ENCODE results near the gene DYNLT4. TPM values are rescaled to one million over a fixed set of nuclear protein-coding genes. Genes with fewer than 3 reads are reported as not detected.

DYNLT4 gene
- total and polyA plus RNA-seq, 12 donors, result 0.94 to 10.3 (median 2.8) TPM; not detected in 2

DNA sequence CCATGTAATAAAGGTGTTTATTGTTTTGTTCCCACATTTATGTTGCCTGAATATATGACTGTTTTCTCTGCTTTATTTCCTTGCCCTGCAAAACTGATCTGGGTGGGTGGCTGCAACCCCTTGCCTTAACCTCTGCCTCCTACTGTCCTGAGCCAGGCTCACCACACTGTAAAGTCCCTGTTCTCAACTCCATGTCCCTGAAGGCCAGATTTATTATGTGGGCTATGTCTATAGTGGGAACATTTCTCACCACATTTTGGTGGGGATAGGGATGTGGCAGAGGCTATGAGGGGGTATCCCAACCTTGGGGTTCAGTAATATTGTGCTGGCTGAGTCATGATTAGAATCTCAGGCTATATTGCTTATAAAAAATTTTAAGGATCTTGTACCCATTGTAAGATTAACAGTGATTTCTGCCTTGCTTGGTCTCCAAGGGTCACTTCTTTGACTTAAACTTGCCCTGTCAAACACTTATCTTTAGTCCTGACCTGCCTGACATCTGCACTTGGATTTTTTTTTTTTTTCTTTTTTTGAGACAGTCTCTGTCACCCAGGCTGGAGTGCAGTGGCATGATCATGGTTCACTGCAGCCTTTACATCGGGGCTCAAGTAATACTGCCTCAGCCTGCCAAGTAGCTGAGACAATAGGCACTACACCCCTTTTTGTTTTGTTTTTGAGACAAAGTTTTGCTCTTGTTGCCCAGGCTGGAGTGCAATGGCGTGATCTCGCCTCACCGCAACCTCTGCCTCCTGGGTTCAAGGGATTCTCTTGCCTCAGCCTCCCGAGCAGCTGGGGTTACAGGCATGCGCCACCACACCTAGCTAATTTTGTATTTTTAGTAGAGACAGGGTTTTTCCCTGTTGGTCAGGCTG is 28.2 kb downstream of the DYNLT4 start:
- Histone ChIP-seq H3K27ac (no peak overlapping the region), H3K4me1 (replicated peaks in 1 of 2) (peaks cover 26 to 37% of the 10 kb centered on the region in 2 donors), H3K4me3 (no peak overlapping the region), H3K27me3 (no peaks in the 10 kb centered on the region), H3K9me3 (replicated peaks in 1 of 3) (no peaks in the 10 kb centered on the region), H3K36me3 (replicated peaks in 1 of 2) (peaks cover 0 to 48% of the 10 kb centered on the region in 2 donors)
- 84 to 95% (median 92%) methylated on average over 6 of the region's 6 CpGs for WGBS, 4 donors
- intact Hi-C loops (cut with DNase I), result loop anchor here in 1 of 2 donors (5.0 kb wide), 1 partner anchor 37 kb away; no protein-coding TSS in a partner anchor
- DNase-seq, result no peak
- TF ChIP-seq, protein P1, sequence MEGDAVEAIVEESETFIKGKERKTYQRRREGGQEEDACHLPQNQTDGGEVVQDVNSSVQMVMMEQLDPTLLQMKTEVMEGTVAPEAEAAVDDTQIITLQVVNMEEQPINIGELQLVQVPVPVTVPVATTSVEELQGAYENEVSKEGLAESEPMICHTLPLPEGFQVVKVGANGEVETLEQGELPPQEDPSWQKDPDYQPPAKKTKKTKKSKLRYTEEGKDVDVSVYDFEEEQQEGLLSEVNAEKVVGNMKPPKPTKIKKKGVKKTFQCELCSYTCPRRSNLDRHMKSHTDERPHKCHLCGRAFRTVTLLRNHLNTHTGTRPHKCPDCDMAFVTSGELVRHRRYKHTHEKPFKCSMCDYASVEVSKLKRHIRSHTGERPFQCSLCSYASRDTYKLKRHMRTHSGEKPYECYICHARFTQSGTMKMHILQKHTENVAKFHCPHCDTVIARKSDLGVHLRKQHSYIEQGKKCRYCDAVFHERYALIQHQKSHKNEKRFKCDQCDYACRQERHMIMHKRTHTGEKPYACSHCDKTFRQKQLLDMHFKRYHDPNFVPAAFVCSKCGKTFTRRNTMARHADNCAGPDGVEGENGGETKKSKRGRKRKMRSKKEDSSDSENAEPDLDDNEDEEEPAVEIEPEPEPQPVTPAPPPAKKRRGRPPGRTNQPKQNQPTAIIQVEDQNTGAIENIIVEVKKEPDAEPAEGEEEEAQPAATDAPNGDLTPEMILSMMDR (IDR thresholded peaks at IDR 0.05), result no peak
- TF ChIP-seq POLR2A (IDR thresholded peaks at IDR 0.05), result no peak

- TF ChIP-seq, protein P1 (IDR thresholded peaks at IDR 0.05), result no peak
- TF ChIP-seq POLR2A (IDR thresholded peaks at IDR 0.05), result no peak
- peak overlapping the region in 1 of 4 donors; percentile 84 for H3K4me3 ChIP-seq
- 42 to 49% (median 45%) methylated on average over 13 of the region's 13 CpGs for WGBS, 4 donors
- peaks cover 0 to 48% of the 10 kb centered on the region in 2 donors for H3K36me3 ChIP-seq (replicated peaks in 1 of 2)
- H3K27ac ChIP-seq, result peak overlapping the region in 3 of 5 donors; percentile 14 to 97 (median 94)
- no peak for DNase-seq
- peaks cover 21 to 33% of the 10 kb centered on the region in 2 donors for H3K4me1 ChIP-seq (replicated peaks in 1 of 2)
- no peaks in the 10 kb centered on the region for H3K27me3 ChIP-seq
- intact Hi-C loops (cut with DNase I), result loop anchor here in 1 of 2 donors (5.0 kb wide), 1 partner anchor 36 kb away; no protein-coding TSS in a partner anchor
- no peaks in the 10 kb centered on the region for H3K9me3 ChIP-seq (replicated peaks in 1 of 3)
Observed at GRCh38 chr1:44777969-44778635, 29.0 kb downstream of the DYNLT4 start.

- DNase-seq, result no peak
- Histone ChIP-seq H3K9me3 (replicated peaks in 1 of 3) (no peaks in the 10 kb centered on the region), H3K27me3 (no peaks in the 10 kb centered on the region), H3K27ac (peak overlapping the region in 3 of 5 donors; percentile 94 to 98 (median 97)), H3K4me3 (peak overlapping the region in 1 of 4 donors; percentile 84), H3K36me3 (replicated peaks in 1 of 2) (peaks cover 0 to 48% of the 10 kb centered on the region in 2 donors), H3K4me1 (replicated peaks in 1 of 2) (peaks cover 21 to 33% of the 10 kb centered on the region in 2 donors)
- intact Hi-C loops (cut with DNase I), result loop anchor here in 1 of 2 donors (5.0 kb wide), 1 partner anchor 35 kb away; no protein-coding TSS in a partner anchor
- WGBS, 4 donors, result 46 to 61% (median 57%) methylated on average over 14 of the region's 14 CpGs
- TF ChIP-seq POLR2A (IDR thresholded peaks at IDR 0.05), result no peak
- TF ChIP-seq, protein P1 (IDR thresholded peaks at IDR 0.05), result no peak
Observed at GRCh38 chr1:44777547-44777946, 29.6 kb downstream of the DYNLT4 start.

- peak overlapping the region; percentile 60 to 98 (median 94) for H3K27ac ChIP-seq
- no peak for DNase-seq
- TF ChIP-seq POLR2A (IDR thresholded peaks at IDR 0.05), result no peak
- TF ChIP-seq, protein P1 (IDR thresholded peaks at IDR 0.05), result no peak
- H3K27me3 ChIP-seq, result no peaks in the 10 kb centered on the region
- H3K9me3 ChIP-seq (replicated peaks in 1 of 3), result no peaks in the 10 kb centered on the region
- peak overlapping the region in 3 of 4 donors; percentile 13 to 84 (median 77) for H3K4me3 ChIP-seq
- peaks cover 0 to 48% of the 10 kb centered on the region in 2 donors for H3K36me3 ChIP-seq (replicated peaks in 1 of 2)
- peaks cover 21 to 33% of the 10 kb centered on the region in 2 donors for H3K4me1 ChIP-seq (replicated peaks in 1 of 2)
- intact Hi-C loops (cut with DNase I), result loop anchor here in 1 of 2 donors (5.0 kb wide), 1 partner anchor 34 kb away; no protein-coding TSS in a partner anchor
- WGBS, 4 donors, result 24 to 35% (median 30%) methylated on average over 10 to 12 of the region's 12 CpGs
Observed at GRCh38 chr1:44776730-44777068, 30.5 kb downstream of the DYNLT4 start.

All from adrenal gland (tissue), 12 donors.